H1 (cell line): Measurements from ENCODE around the gene NEK9.

ENCODE experiments used
- CHD1 ChIP-seq: IDR thresholded peaks from 2 replicates; pipeline ENCODE4 v1.6.1; 2012; ENCODE audit warnings: low read depth, low read length, improper control_type of control experiment
- CTCF ChIP-seq, 3 experiments: IDR thresholded peaks; 1 replicate in 2 of 3; 2 replicates in 1 of 3; pipeline versions ENCODE4 v1.5.1 to v1.6.1; 2011; ENCODE audit warnings: low read length in 3 of 3, mild to moderate bottlenecking in 3 of 3, inconsistent platforms in 2 of 3, low read depth in 1 of 3, moderate library complexity in 1 of 3; ENCODE audit not compliant: insufficient read depth in 1 of 3; ENCODE audit errors: control extremely low read depth in 1 of 3
- RAD21 ChIP-seq, 2 experiments: IDR thresholded peaks in 1 of 2; conservative IDR thresholded peaks in 1 of 2; 2 replicates each; pipeline ENCODE4 v1.6.1; 2011; ENCODE audit warnings: low read depth in 2 of 2, low read length in 2 of 2, improper control_type of control experiment in 1 of 2, inconsistent platforms in 1 of 2, mild to moderate bottlenecking in 1 of 2, moderate library complexity in 1 of 2
- SP1 ChIP-seq: IDR thresholded peaks from 2 replicates; pipeline ENCODE4 v1.6.1; 2011; ENCODE audit warnings: low read depth, low read length
- TBP ChIP-seq: IDR thresholded peaks from 2 replicates; pipeline ENCODE4 v1.6.1; 2011; ENCODE audit warnings: low read depth, low read length, improper control_type of control experiment

DNA sequence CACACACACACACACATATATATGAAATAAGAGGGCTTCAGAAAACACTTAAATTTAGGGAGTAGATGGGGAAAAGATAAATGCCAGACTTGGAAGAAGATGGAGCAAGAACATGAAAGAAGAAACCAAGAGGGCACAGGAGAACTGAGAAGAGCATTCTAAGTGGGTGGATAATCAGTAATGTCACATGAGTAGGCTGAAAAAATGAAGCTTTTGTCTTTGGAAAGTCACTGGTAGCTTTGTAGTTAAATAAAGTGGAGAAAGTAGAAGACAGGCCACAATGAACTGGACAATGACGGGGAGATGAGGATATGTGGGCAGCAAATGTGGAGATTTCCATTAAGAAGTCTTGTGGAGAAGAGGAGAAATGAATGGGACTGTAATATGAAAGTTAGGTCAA is 59.6 kb downstream of the NEK9 start:
- TF ChIP-seq CTCF (IDR thresholded peaks at IDR 0.05; ENCODE audit: control extremely low read depth in 1 of 3, insufficient read depth in 1 of 3, low read depth in 1 of 3, low read length in 3 of 3) (no peak), CHD1 (no peak), SP1 (no peak), TBP (no peak), RAD21 (IDR thresholded peaks at IDR 0.05 in 1 of 2, conservative IDR thresholded peaks at IDR 0.05 in 1 of 2; ENCODE audit: low read depth in 2 of 2, low read length in 2 of 2) (no peak)
